Vagina (tissue), 2 donors: ENCODE results near the gene TGFBRAP1.

ENCODE experiments used
- CTCF ChIP-seq, 3 experiments: fragments of 450-650 bp in 2 of 3; fragments of 200-600 bp in 1 of 3; sonication (generic) in 1 of 3; IDR thresholded peaks; one replicate each; pipeline ENCODE4 v1.5.1; 2017 to 2019; ENCODE audit warnings: antibody characterized with exemption in 3 of 3, mild to moderate bottlenecking in 2 of 3, moderate library complexity in 2 of 3
- POLR2A ChIP-seq, 2 donors: fragments of 450-650 bp; IDR thresholded peaks; one replicate each; pipeline ENCODE4 v1.6.1; 2017; ENCODE audit warnings: antibody characterized with exemption in 2 of 2, mild to moderate bottlenecking in 2 of 2, moderate library complexity in 2 of 2
- POLR2AphosphoS5 ChIP-seq, 2 donors: sonication (generic); formaldehyde crosslinking; IDR thresholded peaks; one replicate each; pipeline ENCODE4 v1.9.0; 2017; ENCODE audit warnings: antibody characterized with exemption in 2 of 2, mild to moderate bottlenecking in 2 of 2, low read depth in 1 of 2; ENCODE audit not compliant: insufficient read depth in 1 of 2

DNA sequence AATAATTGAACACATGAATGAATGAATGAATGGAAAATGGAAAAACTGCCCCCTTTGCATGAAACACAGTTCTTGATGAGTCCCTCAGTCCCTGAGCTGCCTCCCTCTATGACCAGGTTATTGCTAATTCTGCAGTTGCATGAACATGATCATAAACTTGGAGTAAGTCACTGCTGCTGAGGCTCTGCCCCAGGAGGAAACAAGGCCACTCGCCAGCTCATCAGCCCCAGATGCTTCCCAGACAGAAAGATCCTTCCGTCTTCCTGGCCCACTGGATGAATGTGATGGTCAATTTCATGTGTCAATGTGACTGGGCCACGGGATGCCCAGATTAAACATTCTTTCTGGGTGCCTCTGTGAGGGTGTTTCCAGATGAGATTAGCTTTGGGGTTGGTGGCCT lies 71.6 kb downstream of the TGFBRAP1 start:
- TF ChIP-seq POLR2AphosphoS5 (IDR thresholded peaks at IDR 0.05; ENCODE audit: insufficient read depth in 1 of 2, low read depth in 1 of 2) (no peak), POLR2A (IDR thresholded peaks at IDR 0.05) (no peak), CTCF (IDR thresholded peaks at IDR 0.05) (no peak)
